DMS53 treated with DMSO at 0.1 percent for 48 hours (cell line): Measurements from ENCODE around the gene DOCK9.
A peak's percentile ranks its signal among the peaks of the same experiment; 100 is the strongest.
"Not testable (repeated sequence)": the region's sequence is repeated elsewhere in the genome, so short reads cannot be mapped to it uniquely, and the experiment has no call there.

Experiments
- DNase-seq: peaks from one replicate; lab custom pipeline; 2025; ENCODE audit not compliant: unreplicated experiment; lab: John Stamatoyannopoulos, UW

The DOCK9 gene

GRCh38 chr13:98919566-98919965 is 58.3 kb downstream of the DOCK9 start:
- no peak for DNase-seq

- DNase-seq = no peak
These were observed 59.1 kb downstream of the DOCK9 start for GRCh38 chr13:98918771-98919170.

- DNase-seq = no peak
These were observed 60.7 kb downstream of the DOCK9 start for GRCh38 chr13:98917116-98917515.

- DNase-seq = no peak
These were observed 61.5 kb downstream of the DOCK9 start for GRCh38 chr13:98916403-98916802.

GRCh38 chr13:98915981-98916380 is 61.9 kb downstream of the DOCK9 start:
- no peak for DNase-seq

GRCh38 chr13:98915563-98915962 is 62.3 kb downstream of the DOCK9 start:
- no peak for DNase-seq

- no peak for DNase-seq
These were observed 64.1 kb downstream of the DOCK9 start for GRCh38 chr13:98913741-98914140.

GRCh38 chr13:98912846-98913245 is 65.0 kb downstream of the DOCK9 start:
- DNase-seq = no peak

- DNase-seq = peak; percentile 28
These were observed 67.3 kb downstream of the DOCK9 start for GRCh38 chr13:98910501-98910951.

GRCh38 chr13:98909016-98909415 is 68.8 kb downstream of the DOCK9 start:
- DNase-seq = no peak

GRCh38 chr13:98906746-98907502 is 70.9 kb downstream of the DOCK9 start:
- no peak for DNase-seq

- no peak for DNase-seq
These were observed 72.7 kb downstream of the DOCK9 start for GRCh38 chr13:98905199-98905598.

GRCh38 chr13:98900442-98900841 is 77.4 kb downstream of the DOCK9 start:
- no peak for DNase-seq

GRCh38 chr13:98897706-98898105 is 80.2 kb downstream of the DOCK9 start:
- DNase-seq = no peak

- DNase-seq = no peak
These were observed 81.1 kb downstream of the DOCK9 start for GRCh38 chr13:98896868-98897144.

GRCh38 chr13:98896083-98896867 is 81.6 kb downstream of the DOCK9 start:
- DNase-seq = no peak

GRCh38 chr13:98894814-98895213 is 83.0 kb downstream of the DOCK9 start:
- not testable (repeated sequence) for DNase-seq

GRCh38 chr13:98893371-98893770 is 84.5 kb downstream of the DOCK9 start:
- DNase-seq = no peak

GRCh38 chr13:98892821-98893220 is 85.0 kb downstream of the DOCK9 start:
- DNase-seq = no peak

- DNase-seq = no peak
These were observed 85.8 kb downstream of the DOCK9 start for GRCh38 chr13:98892077-98892476.

GRCh38 chr13:98890925-98891324 is 86.9 kb downstream of the DOCK9 start:
- DNase-seq = no peak

- no peak for DNase-seq
These were observed 87.7 kb downstream of the DOCK9 start for GRCh38 chr13:98890186-98890585.
